Kidney glomerular epithelial cell (primary cell): ENCODE data around the gene AUTS2.
A peak's percentile ranks its signal among the peaks of the same experiment; 100 is the strongest.

ENCODE experiments used
- DNase-seq: peaks from one replicate; lab custom pipeline; 2025; lab: John Stamatoyannopoulos, UW

The AUTS2 gene

GRCh38 chr7:69723663-69724062 lies 125.4 kb downstream of the AUTS2 start:
- DNase-seq: peak; percentile 62

- DNase-seq: peak; percentile 27
Observed at GRCh38 chr7:69728304-69728703, 130.0 kb downstream of the AUTS2 start.

GRCh38 chr7:69732203-69732602 lies 133.9 kb downstream of the AUTS2 start:
- DNase-seq: peak; percentile 72

- no peak for DNase-seq
Observed at GRCh38 chr7:69735582-69735981, 137.3 kb downstream of the AUTS2 start.

- DNase-seq: no peak
Observed at GRCh38 chr7:69736126-69736810, 138.0 kb downstream of the AUTS2 start.

- no peak for DNase-seq
Observed at GRCh38 chr7:69738396-69738951, 140.2 kb downstream of the AUTS2 start.

- no peak for DNase-seq
Observed at GRCh38 chr7:69739190-69739589, 140.9 kb downstream of the AUTS2 start.

GRCh38 chr7:69739931-69740431 lies 141.7 kb downstream of the AUTS2 start:
- no peak for DNase-seq

- no peak for DNase-seq
Observed at GRCh38 chr7:69742237-69742636, 144.0 kb downstream of the AUTS2 start.

GRCh38 chr7:69743436-69743835 lies 145.2 kb downstream of the AUTS2 start:
- no peak for DNase-seq

- no peak for DNase-seq
Observed at GRCh38 chr7:69744026-69744425, 145.8 kb downstream of the AUTS2 start.

GRCh38 chr7:69746383-69746782 lies 148.1 kb downstream of the AUTS2 start:
- DNase-seq: no peak

- no peak for DNase-seq
Observed at GRCh38 chr7:69747144-69747543, 148.9 kb downstream of the AUTS2 start.

GRCh38 chr7:69748530-69748929 lies 150.3 kb downstream of the AUTS2 start:
- DNase-seq: no peak

GRCh38 chr7:69749372-69749979 lies 151.2 kb downstream of the AUTS2 start:
- DNase-seq: no peak

GRCh38 chr7:69749994-69750393 lies 151.7 kb downstream of the AUTS2 start:
- DNase-seq: no peak

- DNase-seq: no peak
Observed at GRCh38 chr7:69751026-69751425, 152.8 kb downstream of the AUTS2 start.

GRCh38 chr7:69753981-69754380 lies 155.7 kb downstream of the AUTS2 start:
- no peak for DNase-seq

- no peak for DNase-seq
Observed at GRCh38 chr7:69754476-69754875, 156.2 kb downstream of the AUTS2 start.

- no peak for DNase-seq
Observed at GRCh38 chr7:69756235-69756634, 158.0 kb downstream of the AUTS2 start.

GRCh38 chr7:69757528-69757927 lies 159.3 kb downstream of the AUTS2 start:
- DNase-seq: no peak

- no peak for DNase-seq
Observed at GRCh38 chr7:69757981-69758430, 159.7 kb downstream of the AUTS2 start.

GRCh38 chr7:69759373-69759772 lies 161.1 kb downstream of the AUTS2 start:
- DNase-seq: no peak
